HG03575 (cell line): ENCODE data around the gene RHBDD2.
"Not testable (repeated sequence)": the region's sequence is repeated elsewhere in the genome, so short reads cannot be mapped to it uniquely, and the experiment has no call there.

Experiments
- ATAC-seq: cut with Tn5 transposase; IDR thresholded peaks from one replicate; pipeline ENCODE4 v1.9.1; 2021; ENCODE audit not compliant: unreplicated experiment, insufficient number of reproducible peaks, low FRiP score; ENCODE audit errors: extremely low read depth

RHBDD2 gene

DNA sequence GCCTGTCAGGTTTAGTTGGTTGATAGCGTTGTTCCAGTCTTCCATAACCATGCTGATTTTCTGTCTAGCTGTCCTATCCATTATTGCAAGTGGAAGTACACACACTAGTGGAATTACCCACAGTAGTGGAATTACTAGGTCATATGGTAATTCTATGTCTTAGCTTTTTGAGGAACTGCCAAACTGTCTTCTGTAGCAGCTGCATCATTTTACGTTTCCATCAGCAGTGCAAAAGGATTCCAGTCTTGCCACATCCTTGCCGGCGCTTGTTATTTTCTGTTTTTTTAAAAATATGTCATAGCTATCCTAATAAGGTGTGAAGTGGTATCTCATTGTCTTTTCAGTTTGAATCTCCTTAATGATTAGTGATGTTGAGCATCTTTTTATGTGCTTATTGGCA is 17.2 kb upstream of the RHBDD2 start:
- no peak for ATAC-seq

- ATAC-seq = not testable (repeated sequence)
Measured at GRCh38 chr7:75864251-75864650, 14.6 kb upstream of the RHBDD2 start.

- no peak for ATAC-seq
Measured at GRCh38 chr7:75866114-75866488, 12.7 kb upstream of the RHBDD2 start.

GRCh38 chr7:75866489-75867389 is 12.1 kb upstream of the RHBDD2 start:
- ATAC-seq = no peak

GRCh38 chr7:75867390-75867717 is 11.5 kb upstream of the RHBDD2 start:
- ATAC-seq = no peak

DNA sequence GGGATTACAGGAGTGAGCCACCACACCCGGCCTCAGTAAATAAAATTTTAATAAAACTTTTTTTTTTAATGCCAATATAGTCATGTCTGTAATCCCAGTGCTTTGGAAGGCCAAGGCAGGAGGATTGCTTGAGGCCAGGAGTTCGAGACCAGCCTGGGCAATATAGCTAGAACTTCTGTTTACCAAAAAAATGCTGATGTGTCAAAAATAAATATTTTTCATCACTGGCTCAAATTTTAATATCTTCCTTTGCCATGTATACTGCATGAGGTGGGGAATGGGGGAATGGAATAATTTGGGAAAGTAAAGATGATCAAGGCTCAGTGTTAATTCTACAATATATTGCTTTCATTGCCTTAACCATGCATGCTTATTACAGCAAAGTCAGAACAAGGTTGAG is 10.7 kb upstream of the RHBDD2 start:
- no peak for ATAC-seq

- ATAC-seq = no peak
Measured at GRCh38 chr7:75869776-75870379, 9.0 kb upstream of the RHBDD2 start.

DNA sequence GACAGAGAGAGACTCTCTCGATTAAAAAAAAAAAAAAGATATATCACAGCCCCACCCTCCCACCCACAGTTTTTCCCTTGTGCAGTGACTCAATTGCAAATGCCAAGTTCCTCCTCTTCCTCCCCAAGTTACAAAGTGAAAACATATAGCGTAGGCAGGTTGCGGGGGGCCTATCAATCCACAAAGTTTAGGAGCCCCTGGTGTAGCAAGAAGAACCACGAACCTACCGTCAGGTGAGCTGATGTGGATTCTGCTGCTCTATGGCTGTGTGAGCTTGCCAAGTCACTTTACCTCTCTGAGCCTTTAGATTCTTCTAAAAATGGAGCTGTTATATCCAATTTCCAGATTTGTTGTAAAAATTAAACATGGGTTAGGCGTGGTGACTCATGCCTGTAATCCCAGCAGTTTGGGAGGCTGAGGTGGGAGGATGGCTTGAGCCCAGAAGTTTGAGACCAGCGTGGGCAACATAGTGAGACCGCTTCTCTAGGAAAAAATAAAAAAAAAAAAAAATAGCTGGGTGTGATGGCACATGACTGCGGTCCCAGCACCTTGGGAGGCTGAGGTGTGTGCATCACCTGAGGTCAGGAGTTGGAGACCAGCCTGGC is 8.2 kb upstream of the RHBDD2 start:
- no peak for ATAC-seq

GRCh38 chr7:75872073-75872782 is 6.6 kb upstream of the RHBDD2 start:
- ATAC-seq = no peak

GRCh38 chr7:75874180-75874579 is 4.7 kb upstream of the RHBDD2 start:
- not testable (repeated sequence) for ATAC-seq

DNA sequence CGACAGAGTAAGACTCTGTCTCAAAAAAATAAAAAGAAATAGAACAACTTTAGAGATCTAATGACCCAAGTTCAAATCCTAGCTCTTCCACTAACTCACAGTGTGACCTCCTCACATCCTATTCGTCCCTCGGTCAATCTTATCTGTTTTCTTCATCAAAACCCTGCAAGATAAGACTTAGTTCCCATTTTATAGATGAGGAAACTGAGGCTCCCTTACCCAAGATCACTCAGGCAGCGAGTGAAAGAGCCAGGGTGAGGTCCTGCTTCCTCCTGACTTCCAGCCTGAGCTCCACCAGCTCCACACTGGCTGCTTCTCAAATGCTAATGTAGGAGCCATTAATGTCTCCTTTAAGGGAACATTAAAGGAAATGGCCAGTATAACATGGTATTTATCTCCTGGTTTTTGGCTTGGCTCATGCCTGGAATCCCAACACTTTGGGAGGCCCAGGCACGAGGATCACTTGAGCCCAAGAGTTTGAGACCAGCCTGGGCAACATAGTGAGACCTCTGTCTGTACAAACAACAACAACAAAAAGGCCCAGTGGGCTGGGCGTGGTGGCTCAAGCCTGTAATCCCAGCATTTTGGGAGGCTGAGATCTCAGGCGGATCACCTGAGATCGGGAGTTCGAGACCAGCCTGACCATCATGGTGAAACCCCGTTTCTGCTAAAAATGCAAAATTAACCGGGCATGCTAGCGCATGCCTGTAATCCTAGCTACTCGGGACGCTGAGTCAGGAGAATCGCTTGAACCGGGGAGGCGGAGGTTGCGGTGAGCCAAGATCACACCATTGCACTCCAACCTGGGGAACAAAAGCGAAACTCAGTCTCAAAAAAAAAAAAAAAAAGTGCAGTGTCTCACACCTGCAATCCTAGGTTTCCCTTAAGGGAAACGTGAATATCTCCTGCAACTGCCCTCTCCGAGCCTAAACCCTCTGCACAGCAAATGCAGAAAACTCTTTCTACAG is 3.4 kb upstream of the RHBDD2 start:
- ATAC-seq = no peak

- no peak for ATAC-seq
Measured at GRCh38 chr7:75876126-75876881, 2.5 kb upstream of the RHBDD2 start.

DNA sequence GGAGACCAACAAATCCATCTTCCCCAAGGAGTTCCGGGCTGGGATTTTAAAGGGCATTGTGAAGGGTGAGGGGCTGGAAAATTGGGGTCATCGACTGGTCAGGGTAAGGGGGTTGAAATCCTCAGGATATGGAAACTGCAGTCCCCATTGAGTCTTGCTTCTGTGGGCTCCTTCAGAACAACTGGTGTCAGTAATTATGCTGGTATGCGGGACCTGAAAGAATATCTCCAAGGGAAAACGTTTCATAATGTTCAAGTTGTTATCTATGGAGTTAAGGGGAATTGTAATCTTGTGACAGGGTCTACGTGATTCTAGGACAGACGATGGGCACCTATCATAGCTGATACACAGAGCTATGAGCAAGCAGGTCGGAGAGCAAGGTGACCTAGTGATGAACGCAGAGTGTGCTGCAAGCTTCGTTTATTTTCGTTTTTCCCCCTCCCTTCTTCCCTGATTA is 494 bp upstream of the RHBDD2 start:
- no peak for ATAC-seq

DNA sequence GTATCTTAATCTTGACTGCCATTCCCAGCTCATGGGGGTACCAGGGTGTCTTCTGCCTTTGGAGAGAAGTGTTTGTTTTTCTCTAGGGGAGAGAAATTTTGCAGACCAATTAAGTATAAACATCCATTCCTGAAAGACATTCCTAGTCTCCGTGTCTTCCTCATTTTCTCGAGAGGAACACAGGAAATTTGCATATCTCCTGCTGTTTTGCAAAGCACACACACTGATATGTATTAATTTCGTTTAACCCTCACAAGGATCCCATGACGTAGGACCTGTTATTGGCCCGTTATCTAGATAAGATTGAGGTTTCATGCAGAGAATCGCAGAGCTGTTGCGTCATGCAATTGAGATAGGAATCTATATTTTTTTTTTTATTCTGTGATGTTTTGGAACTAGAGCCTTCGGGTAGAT is 944 bp downstream of the RHBDD2 start:
- no peak for ATAC-seq

- no peak for ATAC-seq
Measured at GRCh38 chr7:75880242-75880641, 1.4 kb downstream of the RHBDD2 start.

GRCh38 chr7:75881436-75882095 is 2.7 kb downstream of the RHBDD2 start:
- ATAC-seq = no peak

- not testable (repeated sequence) for ATAC-seq
Measured at GRCh38 chr7:75883265-75883824, 4.5 kb downstream of the RHBDD2 start.
